DMS53 (cell line): ENCODE data around the gene USP53.
"Not testable (repeated sequence)": the region's sequence is repeated elsewhere in the genome, so short reads cannot be mapped to it uniquely, and the experiment has no call there.

Source experiments
- DNase-seq: peaks from one replicate; lab custom pipeline; 2025; lab: John Stamatoyannopoulos, UW

USP53 gene

GRCh38 chr4:119212234-119212963, at the start of gene USP53:
Gene USP53, plus strand, starts transcription at chr4:119212713. Its CDS starts 27,047 bp downstream, at chr4:119239760.
- DNase-seq: peak; percentile 98

DNA sequence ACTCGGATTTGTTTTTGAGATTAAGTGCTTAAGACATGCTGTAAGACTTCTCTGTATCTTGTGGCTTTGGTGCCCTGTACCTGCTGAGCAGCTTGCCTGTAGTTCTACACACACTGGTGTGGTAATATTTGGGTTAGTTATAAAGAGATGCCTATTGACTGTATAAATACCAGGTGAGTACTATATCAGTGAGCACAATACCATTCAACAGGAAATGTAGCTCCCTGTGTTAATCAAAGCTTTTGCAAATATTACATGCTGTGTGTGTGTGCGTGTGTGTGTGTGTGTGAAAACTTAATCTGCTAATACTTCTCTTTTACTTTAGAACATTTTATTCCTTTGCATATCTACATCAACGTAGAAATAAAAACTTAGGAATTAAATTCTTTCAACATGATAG, 46.7 kb upstream of the USP53 start:
- peak; percentile 6 for DNase-seq

DNA sequence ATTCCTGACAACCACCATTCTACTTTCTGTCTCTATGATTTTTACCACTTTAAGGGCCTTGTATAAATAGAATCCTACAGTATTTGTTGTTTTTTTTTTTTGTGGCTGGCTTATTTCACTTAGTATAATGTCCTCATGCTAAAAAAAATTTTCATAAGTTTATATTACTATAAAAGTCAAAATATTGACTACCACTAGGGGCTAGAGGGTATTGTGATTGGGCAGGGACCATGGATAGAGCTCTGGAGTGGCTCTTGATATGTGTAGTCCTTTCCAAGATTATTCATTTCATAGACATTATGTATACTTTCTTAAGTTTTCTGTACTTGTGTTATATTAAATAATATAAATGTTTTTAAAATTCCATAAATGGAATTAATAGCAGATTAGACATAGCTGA, 42.3 kb upstream of the USP53 start:
- DNase-seq: no peak

DNA sequence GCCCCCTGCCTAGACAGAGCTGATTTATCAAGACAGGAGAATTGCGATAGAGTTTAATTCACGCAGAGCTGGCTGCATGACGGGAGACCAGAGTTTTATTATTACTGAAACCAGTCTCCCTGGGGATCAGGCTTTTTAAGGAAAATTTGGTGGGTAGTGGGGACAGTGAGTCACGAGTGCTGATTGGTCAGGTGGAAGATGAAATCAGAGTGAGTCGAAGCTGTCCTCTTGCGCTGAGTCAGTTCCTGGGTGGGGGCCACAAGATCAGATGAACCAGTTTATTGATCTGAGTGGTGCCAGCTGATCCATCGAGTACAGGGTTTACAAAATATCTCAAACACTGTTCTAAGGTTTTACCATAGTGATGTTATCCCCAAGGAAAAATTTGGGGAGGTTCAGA, 40.3 kb upstream of the USP53 start:
- no peak for DNase-seq

- not testable (repeated sequence) for DNase-seq
Observed at GRCh38 chr4:119173729-119174361, 38.7 kb upstream of the USP53 start.

DNA sequence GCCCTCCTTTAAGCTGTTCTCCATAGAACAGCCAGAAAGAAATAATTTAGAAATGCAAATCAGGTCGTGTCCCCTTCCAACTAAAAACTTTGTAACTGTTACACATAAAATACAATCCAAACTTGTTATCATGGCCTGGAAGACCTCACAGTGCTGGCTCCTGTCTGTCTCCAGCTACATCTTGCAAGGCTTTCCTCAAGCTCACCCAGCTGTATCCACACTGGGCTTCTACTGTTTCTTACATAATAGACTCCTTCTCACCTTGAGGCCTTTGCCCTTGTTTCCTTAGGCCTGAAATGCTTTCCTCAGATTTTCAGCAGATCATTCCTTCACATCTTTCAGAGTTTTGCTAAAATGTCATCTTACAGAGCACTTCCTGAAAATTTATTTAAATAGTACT, 33.5 kb upstream of the USP53 start:
- no peak for DNase-seq

- DNase-seq: no peak
Observed at GRCh38 chr4:119184128-119184527, 28.4 kb upstream of the USP53 start.

- no peak for DNase-seq
Observed at GRCh38 chr4:119189638-119190037, 22.9 kb upstream of the USP53 start.

GRCh38 chr4:119190354-119190753, 22.2 kb upstream of the USP53 start:
- DNase-seq: no peak

GRCh38 chr4:119191505-119191904, 21.0 kb upstream of the USP53 start:
- no peak for DNase-seq

DNA sequence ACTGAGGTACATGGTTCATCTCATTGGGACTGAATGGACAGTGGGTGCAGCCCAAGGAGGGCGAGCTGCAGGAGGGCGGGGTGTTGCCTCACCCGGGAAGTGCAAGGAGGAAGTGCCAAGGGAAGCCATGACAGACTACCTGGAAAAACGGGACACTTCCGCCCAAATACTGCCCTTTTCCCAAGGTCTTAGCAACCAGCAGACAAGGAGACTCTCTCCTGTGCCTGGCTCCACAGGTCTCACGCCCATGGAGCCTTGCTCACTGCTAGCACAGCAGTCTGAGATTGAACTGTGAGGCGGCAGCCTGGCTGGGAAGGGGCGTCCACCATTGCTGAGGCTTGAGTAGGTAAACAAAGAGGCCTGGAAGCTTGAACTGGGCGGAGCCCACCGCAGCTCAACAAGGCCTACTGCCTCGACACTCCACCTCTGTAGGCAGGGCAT, 14.7 kb upstream of the USP53 start:
- DNase-seq: no peak

DNA sequence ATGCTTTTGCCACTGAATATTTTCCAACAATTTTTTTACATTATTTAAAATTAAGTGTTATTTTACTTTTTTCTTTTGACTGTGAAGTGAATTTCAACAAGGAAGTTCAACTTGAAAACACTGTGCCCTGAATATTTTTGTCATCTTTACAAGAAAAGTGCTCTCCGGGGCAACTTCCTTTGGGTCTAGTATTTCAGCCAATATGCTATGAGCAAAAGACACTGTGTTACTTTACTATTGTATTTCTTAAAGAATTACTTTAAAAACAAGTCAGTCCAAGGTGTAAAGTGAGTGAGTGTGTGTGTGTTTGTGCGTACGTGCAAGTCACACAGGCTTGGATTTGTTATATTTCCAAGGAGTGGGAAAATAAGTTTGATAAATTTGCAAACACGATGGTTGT, 7.6 kb upstream of the USP53 start:
- no peak for DNase-seq

DNA sequence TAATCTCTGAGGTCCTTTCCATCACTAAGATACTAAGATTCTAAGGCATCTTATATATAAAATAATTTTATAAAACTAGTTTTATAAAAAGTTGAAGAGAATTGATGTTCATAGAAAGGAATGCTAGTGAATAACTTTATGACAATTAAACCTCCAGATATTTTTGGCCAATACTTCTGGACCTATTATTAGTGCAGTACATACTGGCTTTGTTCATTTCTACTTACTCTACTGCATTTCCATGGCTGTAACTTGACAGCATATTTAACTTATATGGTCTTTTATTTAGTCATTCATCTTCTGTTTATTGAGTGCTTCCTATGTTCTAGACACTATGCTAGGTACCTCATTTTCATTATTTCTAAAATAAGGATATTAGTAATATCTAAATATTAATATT, 6.8 kb upstream of the USP53 start:
- DNase-seq: no peak

DNA sequence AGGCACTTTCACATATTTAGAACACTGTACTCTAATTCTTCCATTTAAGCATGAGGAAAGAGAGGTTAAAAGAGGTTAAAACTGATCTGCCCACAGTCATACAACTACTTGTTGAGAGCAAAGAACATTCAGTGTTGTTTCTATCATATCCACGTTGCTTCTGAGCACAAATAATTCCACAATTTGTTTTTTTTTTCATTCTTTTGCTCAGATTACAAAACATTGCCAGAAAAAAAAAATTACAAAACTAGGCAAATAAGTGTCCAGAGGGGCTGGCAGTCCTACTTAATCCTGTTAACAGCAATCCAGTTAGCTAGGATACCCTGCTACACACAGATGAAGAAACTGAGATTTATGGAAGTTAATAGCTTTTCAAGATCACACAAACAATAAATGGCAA, 6.3 kb upstream of the USP53 start:
- DNase-seq: no peak

GRCh38 chr4:119207051-119207450, 5.5 kb upstream of the USP53 start:
- no peak for DNase-seq

GRCh38 chr4:119209077-119209476, 3.4 kb upstream of the USP53 start:
- DNase-seq: peak; percentile 56

DNA sequence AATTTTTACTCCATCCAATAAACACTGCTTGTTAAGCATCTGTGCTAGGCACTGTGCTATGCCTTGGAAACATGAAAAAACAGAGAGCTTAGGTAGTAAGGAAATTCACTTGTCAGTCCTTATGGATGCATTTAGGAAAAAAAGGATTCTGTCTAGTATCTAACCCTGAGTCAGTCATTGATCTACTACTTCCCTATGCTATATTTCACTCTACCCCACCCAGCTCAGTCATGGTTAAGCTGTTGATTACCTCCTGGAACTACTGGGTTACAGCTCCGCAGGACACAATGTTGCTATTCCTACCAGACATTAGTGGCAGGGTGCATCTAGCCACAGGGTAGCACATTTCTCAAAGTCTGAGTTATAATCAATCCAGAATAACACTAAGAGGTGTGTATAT, 2.9 kb upstream of the USP53 start:
- no peak for DNase-seq

- DNase-seq: no peak
Observed at GRCh38 chr4:119210775-119211174, 1.7 kb upstream of the USP53 start.

DNA sequence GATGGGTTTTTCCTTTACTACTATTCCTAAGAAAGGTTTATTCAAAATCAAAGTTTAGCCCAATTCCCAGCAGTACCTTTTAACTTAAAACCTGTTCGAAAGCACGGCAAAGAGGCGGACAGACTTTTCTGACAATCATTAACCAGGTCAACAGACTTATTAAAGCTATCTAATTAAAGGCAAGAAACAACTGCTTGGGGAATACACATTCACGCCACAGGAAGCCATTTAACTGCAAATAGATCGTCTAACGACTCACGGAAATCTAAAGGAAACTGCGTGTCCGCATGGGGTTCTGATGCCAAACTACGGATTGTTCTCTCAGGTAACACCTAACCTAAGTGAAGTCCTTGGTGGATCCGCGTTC, 663 bp upstream of the USP53 start:
- peak; percentile 81 for DNase-seq

DNA sequence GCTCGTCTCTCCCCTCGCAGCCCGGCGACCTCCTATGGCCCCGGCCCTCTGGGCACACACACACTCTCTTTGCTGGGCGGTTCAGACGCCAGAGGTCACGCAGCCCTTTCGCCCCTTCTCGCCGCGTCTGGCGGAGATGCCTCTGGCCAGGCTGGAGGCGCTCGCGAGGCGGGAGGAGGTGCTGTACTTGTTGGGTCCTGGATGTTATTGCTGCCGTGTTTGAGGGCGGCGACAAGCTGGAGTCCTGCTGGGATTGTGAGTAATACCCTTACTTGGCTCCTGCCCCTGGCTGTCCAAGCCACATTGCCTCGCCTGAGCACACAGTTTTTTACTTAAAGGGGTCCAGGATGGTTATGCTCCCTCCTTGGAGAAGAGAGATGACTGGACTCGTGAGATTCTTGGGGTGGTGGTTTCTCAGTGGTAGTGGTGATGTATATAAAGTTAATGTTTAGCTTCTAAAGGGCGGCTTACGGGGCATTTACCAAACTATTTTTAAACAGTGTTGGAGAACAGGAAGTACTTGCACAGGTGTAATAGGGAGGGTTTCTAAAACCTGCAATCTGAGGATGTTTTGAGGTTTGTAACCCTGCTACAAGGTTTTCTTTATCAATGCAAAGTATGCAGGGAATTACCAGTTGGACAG, 572 bp downstream of the USP53 start:
- peak; percentile 89 for DNase-seq

DNA sequence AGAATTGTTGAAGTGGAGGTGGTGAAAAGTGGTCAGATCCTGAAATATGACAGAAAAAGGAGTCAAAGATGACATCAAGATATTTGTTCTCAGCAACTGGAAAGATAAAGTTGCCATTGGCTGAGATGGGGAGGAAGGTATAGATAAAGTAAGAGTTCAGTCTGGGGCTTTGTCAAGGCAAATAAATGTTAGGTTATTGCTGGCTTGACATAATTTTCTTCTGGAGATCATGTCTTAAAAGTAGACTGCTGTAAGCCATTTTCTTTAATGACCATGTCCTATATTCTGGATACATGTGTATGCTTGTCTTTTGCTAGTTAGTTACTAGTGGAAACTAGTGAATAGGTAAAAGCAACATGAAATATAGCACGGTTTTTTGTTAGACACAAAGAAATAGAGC, 5.6 kb downstream of the USP53 start:
- no peak for DNase-seq

- no peak for DNase-seq
Observed at GRCh38 chr4:119221412-119221811, 8.9 kb downstream of the USP53 start.

- no peak for DNase-seq
Observed at GRCh38 chr4:119227690-119228089, 15.2 kb downstream of the USP53 start.
